ENCODE results near the gene CHN2.

- TF ChIP-seq PATZ1 (CRISPR knock-in tag; IDR thresholded peaks at IDR 0.05; ENCODE audit: borderline replicate concordance) (no peak), ZNF70 (CRISPR knock-in tag; IDR thresholded peaks at IDR 0.05) (no peak)
Observed at GRCh38 chr7:29341156-29341555, 146.6 kb downstream of the CHN2 start.

Data from SK-N-SH treated with all-trans-retinoic acid at 6 μM for 48 hours (cell line).